Fibroblast of villous mesenchyme (primary cell): ENCODE data around the gene KRTAP10-9. TPM values are rescaled to one million over a fixed set of nuclear protein-coding genes. Genes with fewer than 3 reads are reported as not detected.
"Not testable (repeated sequence)": the region's sequence is repeated elsewhere in the genome, so short reads cannot be mapped to it uniquely, and the experiment has no call there.

Experiments used
- DNase-seq: peaks from one replicate; pipeline ENCODE4 v3.0.0-alpha.2; 2010; ENCODE audit warnings: low read depth
- H3K4me3 ChIP-seq: 2 replicates; pipeline ENCODE4 v1.5.1; 2011; ENCODE audit warnings: low read depth, mild to moderate bottlenecking, low read length
- total RNA-seq: library from RNA; depleted of rRNA; stranded (reverse); fragments of >200 nt; gene quantifications from 2 replicates; pipeline ENCODE4 v1.2.3, GENCODE V29; 2012
- TF ChIP-seq, protein P1 (sequence below): IDR thresholded peaks from 2 replicates; pipeline ENCODE4 v1.5.1; 2012; ENCODE audit warnings: low read depth, mild to moderate bottlenecking, low read length; ENCODE audit not compliant: insufficient read depth

KRTAP10-9 gene
- total RNA-seq, 1 donor = not detected

DNA sequence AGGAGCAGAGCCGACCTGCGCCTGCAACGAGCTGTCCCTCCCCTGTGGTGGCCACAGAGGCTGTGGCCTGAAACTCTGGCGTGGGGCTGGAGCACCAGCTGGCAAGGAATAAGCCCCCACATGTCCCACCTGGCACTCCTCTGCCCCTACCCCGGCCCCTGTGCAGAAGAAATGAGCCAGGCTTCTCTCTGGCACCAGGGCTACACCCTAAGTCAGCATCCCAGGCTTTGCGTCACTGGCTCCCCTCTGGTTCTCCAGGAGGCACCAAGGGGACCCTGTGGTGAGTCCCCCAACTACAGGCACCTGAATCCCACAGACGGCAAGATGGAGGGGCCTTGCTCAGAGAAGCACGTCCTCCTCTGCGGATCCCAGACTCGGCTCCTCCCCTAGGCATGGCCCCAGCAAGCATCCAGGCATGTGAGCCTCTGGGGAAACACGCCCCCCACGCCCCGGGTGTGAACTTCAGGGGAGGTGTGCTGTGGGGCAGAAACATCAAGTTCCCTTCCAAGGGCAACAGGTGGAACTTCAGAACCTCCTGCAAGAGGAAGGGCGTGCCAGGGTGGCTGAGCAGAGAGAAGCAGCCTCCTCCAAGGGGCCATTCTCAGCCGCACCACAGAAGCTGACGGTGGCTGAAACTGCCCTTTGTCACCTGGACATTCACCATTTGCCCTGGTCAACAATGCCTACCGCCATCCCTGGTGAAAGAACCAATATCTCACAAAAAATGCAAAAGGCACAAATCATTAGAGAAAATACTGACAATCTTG lies 23.6 kb upstream of the KRTAP10-9 start:
- no peak for DNase-seq
- TF ChIP-seq, protein P1, sequence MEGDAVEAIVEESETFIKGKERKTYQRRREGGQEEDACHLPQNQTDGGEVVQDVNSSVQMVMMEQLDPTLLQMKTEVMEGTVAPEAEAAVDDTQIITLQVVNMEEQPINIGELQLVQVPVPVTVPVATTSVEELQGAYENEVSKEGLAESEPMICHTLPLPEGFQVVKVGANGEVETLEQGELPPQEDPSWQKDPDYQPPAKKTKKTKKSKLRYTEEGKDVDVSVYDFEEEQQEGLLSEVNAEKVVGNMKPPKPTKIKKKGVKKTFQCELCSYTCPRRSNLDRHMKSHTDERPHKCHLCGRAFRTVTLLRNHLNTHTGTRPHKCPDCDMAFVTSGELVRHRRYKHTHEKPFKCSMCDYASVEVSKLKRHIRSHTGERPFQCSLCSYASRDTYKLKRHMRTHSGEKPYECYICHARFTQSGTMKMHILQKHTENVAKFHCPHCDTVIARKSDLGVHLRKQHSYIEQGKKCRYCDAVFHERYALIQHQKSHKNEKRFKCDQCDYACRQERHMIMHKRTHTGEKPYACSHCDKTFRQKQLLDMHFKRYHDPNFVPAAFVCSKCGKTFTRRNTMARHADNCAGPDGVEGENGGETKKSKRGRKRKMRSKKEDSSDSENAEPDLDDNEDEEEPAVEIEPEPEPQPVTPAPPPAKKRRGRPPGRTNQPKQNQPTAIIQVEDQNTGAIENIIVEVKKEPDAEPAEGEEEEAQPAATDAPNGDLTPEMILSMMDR = no peak
- no peak overlapping the region for H3K4me3 ChIP-seq

DNA sequence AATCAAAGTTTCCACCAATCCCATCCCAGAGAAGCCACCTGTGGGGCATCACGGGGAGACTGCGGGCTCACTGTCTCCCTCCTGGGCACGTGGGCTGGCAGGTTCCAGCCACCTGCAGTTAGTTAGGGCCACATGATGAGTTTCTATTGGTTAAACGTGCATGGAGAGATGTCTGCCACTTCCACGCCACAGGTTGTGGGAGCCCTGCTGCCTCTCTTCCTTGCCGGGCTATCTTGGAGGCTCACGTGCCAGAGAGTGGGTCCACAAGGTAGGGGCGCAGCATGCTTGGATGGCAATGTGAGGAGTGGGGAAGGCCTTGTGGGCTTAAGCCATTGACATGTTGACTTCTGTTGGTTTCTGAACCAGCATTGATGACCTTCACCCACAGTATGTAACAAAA lies 23.0 kb upstream of the KRTAP10-9 start:
- no peak overlapping the region for H3K4me3 ChIP-seq
- no peak for DNase-seq
- TF ChIP-seq, protein P1 = no peak

DNA sequence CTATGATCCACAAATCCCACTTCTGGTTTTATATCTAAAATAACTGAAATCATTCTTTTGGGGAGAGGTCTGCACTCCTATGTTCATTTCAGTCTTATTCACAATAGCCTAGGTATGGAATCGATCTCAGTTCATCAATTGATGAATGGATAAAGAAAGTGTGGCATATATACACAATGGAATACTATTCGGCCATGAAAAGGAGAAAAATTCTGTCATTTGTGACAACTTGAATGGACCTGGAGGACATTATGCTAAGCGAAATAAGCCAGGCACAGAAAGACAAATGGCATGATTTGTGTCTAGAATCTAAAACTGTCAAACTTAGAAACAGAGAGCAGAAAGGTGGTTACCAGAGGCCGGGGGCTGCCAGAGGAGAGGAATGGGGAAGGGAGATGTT lies 20.4 kb upstream of the KRTAP10-9 start:
- H3K4me3 ChIP-seq = no peak overlapping the region
- TF ChIP-seq, protein P1 = no peak
- DNase-seq = no peak

DNA sequence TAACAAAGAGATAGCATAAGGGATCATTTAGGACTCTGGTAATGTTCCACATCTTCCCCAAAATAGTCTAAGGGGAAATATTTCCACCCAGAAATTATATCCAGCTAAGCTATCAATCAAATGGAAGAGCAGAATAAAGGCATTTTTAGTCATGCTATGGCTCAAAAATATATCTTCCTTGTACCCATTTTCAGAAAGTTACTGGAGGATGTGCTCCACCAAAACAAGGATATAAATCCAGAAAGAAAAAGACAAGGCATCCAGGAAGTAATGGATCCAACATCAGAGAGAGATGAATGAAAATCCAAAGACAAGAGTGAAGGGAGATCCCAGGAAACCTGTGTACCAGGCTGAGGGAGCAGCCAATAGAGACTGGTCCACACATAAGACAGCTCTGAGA lies 17.7 kb upstream of the KRTAP10-9 start:
- H3K4me3 ChIP-seq = no peak overlapping the region
- no peak for DNase-seq
- TF ChIP-seq, protein P1 = no peak

DNA sequence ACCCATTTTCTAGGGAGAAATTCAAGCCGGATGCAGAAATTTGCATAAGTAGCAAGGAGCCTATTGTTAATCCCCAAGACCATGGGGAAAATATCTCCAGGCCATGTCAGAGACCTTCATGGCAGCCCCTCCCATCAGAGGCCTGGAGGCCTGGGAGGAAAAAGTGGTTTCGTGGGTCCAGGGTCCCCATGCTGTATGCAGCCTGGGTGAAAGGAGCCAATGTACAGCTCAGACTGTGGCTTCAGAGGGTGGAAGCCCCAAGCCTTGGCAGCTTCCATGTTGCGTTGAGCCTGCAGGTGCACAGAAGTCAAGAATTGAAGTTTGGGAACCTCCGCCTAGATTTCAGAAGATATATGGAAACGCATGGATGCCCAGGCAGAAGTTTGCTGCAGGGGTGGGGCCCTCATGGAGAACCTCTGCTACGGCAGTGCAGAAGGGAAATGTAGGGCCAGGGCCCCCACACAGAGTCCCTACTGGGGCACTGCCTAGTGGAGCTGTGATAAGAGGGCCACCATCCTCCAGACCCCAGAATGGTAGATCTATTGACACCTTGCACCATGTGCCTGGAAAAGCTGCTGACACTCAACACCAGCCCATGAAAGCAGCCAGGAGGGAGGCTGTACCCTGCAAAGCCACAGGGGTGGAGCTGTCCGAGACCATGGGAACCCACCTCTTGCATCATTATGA lies 16.6 kb upstream of the KRTAP10-9 start:
- not testable (repeated sequence) for H3K4me3 ChIP-seq, DNase-seq

DNA sequence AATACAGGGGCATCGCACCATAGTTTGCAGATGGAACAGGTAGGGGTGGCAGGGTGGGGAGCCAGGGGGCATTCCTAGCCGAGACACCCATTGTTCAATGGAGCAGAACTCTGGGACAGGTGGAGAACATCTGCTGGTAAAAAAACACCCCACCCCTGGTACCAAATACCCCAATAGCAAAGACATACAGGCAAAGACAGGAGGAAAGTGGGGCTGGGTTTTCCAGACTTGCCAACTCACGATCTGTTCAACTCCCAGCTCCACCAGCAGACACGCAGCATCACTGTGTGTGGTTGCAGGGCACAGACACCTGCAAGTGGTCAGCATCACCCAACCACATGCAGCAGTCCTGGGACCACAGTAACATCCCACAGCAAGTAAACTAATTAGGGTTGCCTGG lies 15.3 kb upstream of the KRTAP10-9 start:
- no peak for DNase-seq
- no peak overlapping the region for H3K4me3 ChIP-seq
- TF ChIP-seq, protein P1 = no peak

DNA sequence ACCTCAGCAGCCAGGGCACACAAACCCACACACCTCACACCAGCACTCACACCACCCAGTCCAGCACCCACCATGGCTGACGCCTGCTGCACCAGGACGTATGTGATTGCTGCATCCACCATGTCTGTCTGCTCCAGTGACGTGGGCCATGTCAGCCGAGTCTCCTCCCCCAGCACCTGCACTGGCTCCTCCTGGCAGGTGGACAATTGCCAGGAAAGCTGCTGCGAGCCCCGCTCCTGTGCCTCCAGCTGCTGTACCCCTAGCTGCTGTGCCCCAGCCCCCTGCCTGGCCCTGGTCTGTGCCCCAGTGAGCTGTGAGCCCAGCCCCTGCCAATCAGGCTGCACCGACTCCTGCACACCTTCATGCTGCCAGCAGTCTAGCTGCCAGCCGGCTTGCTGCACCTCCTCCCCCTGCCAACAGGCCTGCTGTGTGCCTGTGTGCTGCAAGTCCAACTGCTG lies 14.8 kb upstream of the KRTAP10-9 start, which contains the start of gene KRTAP10-8:
TSS of gene KRTAP10-8 (plus strand) at position 51 of the 458 bp plus-strand sequence. CDS start at position 73, 22 bp downstream.
- DNase-seq = no peak
- H3K4me3 ChIP-seq = no peak within 1 kb of the TSS
- TF ChIP-seq, protein P1 = no peak
